HTR-8/SVneo (cell line): ENCODE results near the gene NPNT.

Experiments used
- DNase-seq: peaks from one replicate; pipeline ENCODE4 v3.0.0; 2011; ENCODE audit warnings: low spot score, mixed read lengths; ENCODE audit not compliant: insufficient read length
- FAIRE-seq: peaks from 2 replicates; lab custom pipeline; 2011; peaks lifted over from hg19 to GRCh38; lab: Jason Lieb, UNC

Gene NPNT

GRCh38 chr4:105966051-105966450, 70.8 kb downstream of the NPNT start:
- DNase-seq (peak; percentile 34), FAIRE-seq (no peak)

- no peak for FAIRE-seq
These were observed 71.9 kb downstream of the NPNT start for GRCh38 chr4:105967058-105967658.

DNA sequence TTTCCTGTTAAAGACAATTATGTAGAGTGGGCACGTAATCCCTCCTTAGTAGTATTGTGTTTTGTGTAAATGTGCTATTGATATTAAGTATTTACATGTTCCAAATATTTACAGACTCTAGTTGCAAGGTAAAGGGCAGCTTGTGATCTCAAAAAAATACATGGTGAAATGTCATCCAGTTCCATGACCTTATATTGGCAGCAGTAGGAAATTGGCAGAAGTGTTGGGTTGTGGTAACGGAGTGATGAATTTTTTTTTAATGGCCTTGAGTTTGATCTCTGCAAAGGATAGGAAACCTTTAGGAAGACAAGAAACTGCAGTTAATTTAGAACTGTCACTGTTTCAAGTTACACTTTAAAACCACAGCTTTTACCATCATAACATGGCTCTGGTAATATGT, 74.3 kb downstream of the NPNT start:
- DNase-seq (no peak), FAIRE-seq (no peak)

More at GRCh38 chr4:105967058-105967658, 71.9 kb downstream of the NPNT start:
- DNase-seq: no peak

GRCh38 chr4:105970371-105970770, 75.1 kb downstream of the NPNT start:
- no peak for DNase-seq
- FAIRE-seq: no peak

DNA sequence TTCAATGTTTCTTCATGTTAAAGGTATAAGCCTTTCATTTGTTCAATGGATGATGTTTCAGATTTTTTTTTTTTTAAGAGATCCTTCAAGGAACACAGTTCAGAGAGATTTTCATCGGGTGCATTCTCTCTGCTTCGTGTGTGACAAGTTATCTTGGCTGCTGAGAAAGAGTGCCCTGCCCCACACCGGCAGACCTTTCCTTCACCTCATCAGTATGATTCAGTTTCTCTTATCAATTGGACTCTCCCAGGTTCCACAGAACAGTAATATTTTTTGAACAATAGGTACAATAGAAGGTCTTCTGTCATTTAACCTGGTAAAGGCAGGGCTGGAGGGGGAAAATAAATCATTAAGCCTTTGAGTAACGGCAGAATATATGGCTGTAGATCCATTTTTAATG, 75.8 kb downstream of the NPNT start:
- no peak for FAIRE-seq
- no peak for DNase-seq

- no peak for DNase-seq
- FAIRE-seq: no peak
These were observed 77.8 kb downstream of the NPNT start for GRCh38 chr4:105972946-105973621.

DNA sequence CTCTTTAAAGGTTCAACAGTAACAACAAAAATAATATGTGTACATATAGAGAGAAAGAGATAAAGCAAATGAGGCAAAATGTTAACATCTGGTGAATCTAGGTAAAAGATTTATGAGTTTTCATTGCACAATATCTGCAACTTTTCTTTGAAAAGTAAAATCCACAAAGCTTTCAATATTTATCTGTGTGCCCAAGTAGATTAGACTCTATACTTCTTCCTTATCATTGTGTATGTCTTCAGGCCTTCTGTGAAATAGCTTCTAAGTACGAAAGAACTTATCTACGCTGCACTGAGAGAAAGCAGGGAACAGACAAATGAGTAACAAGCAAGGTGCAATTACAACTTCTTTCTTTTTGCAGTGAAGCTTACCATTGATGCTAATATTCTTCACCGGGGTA, 81.6 kb downstream of the NPNT start:
- no peak for FAIRE-seq

DNA sequence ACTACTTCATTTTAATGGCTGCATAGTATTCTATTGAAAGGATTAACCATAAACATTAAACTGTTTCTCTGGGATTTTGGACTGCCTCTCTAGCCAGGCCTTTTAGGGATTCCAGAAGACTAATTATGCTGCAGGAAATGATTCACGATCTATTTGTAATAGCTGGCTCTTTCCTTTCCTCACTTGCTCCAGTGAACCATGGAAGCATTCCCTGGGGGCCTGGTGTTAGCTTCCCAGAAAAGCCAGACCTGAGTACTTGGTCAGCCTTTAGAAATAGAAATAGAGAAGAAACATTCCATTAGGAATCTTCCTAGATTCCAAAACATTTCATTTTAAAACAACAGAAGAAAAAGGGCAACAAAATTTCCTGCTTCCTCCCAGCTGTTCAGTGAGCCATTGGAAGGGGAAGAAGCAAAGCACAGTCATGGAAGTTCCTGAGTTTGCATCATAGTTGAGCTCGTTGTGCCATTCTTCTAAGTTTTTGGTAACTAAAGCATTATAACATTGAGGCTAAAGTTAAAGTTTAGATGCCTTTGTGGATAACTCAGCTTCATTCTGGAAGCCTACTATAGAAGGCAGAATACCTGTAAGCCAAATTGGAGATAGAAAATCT, 83.5 kb downstream of the NPNT start:
- DNase-seq (no peak), FAIRE-seq (no peak)

More for the DNA sequence above, 81.6 kb downstream of the NPNT start:
- no peak for DNase-seq

DNA sequence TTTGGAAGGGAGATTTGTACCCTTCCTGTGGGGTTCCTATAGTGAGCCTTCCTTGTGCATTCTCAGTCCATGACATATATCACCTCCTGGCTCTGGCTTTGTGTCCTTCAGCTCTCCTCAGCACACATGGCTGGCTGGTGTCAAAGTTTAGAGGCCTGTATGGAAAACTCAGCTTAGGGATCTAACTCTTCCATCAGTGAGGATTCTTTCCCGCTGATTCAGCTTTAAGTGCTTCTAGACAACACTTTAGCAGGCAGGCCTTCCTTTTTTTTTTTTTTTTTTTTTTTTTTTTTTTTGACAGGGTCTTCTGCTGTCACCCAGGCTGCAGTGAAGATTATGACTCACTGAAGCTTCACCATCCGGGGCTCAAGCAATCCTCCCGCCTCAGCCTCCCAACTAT, 84.2 kb downstream of the NPNT start:
- DNase-seq: no peak
- FAIRE-seq: no peak

DNA sequence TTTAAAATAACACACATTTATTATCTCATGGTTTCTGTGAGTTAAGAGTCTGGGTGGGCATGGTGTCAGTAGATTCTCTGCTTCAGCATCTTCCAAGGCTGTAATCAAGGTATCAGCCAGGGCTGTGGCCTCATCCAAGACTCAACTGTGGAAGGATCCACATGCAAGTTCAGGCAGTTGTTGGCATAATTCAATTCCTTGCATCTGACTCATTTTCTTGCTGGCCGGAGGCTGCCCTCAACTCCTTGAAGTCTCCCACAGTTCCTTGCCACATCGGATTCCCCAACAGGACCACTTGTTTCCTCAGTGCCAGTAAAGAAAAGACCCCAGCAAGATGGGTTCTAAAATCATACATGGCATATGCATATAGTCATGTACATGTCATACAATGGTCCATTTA, 93.4 kb downstream of the NPNT start:
- DNase-seq: no peak
- FAIRE-seq: no peak

DNA sequence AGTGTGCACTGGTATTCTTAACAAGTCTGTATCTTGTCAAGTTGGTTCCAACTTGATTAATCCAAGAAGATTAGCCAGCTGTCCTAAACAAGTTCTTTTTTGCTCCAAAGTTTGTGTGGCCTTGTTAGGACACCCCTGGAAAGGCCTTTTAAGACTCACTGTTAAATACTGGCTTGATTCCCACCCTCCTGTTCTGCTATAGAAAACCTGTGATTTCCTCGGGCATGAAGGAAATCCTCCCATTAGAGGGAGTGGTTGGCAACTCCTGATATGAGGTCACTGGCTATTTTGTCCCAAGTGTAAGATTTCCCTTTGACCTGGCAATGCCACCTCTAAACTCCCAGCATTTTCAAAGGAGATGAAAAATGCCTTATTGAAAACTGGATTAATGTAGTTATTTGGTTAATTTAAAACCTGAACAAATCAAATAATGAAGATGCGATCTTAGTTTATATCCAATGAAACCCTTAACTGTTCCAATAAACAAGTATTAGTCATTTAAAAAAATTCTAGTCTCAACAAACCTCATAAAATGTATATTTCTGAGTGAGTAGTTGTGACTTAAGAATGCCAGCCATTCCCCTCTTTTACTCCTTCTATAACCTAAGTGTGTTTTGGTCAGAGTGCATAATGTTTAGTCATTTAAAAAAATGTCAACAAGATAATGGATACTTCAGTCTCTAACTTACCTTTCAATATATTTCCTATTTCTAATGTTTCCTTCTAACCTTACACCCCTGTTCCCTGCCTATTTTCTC, 94.4 kb downstream of the NPNT start:
- FAIRE-seq: no peak
- DNase-seq: no peak

DNA sequence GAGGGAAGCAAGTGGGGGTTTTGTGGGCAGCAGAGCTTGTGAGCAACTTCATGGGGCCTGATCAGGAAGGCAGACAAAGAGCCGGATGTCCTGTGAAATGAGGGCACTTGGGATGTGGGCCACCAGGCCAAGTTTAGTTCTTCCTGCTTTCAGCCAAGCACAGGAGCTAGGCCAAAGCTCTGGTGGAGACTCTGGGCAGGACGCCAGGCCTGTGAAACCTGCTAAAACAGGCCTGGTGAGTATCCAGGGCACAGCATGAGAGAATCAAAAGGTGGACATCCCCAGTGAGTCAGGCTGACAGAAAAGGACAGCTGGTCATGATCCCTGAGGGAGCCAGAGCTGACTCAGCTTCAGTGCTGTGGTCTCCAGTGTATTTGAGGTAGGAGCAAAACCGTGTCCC, 95.7 kb downstream of the NPNT start:
- FAIRE-seq (no peak), DNase-seq (no peak)

DNA sequence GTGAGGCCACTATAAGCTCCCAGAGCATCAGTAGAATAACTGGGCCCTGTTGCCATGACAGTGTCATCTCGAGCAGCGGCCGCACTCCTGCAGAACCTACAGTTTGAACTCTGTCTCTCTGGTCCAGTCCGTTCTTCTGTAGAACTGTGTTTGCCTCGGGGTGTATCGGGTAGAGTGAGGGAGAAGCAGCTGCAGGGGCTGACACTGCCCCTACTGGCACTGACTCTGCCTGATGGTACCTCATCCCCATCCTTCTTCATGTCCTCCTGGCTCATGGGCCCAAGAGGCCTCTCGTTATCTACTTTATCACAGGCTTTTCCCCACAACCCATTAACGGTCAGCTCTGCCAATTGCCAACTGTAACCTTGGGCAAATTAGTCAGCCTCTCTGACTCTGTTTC, 96.5 kb downstream of the NPNT start:
- FAIRE-seq: no peak
- DNase-seq: no peak

DNA sequence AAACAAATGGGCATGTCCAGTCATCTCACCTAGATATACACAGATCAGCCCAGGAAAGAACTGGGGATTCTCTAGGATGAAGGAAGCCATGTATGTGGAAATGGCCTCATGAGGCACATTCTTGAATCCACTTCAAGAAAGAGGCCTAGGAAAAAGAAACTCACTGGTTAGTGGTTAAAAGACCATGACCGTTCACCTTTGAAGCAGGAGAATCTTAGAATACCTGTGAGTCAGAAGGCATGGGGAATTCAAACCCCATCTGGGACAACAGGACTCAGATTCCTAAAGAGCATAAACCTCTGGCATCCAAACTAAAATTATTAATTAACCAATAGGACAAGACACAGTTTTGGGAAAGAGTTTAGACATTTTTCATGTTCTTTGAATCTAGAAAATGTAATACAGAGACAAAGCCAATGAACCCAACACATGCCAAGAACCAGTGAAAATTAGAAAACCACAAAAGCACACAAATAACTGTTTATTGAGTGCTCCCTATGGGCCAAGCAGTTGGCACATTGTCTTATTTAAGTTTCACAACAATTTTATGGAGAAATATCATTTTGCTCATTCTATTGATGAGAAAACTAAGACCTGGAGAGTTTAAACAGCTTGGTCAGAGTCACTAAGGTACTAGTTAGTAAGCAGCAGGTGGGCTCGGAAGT, 97.5 kb downstream of the NPNT start:
- FAIRE-seq (no peak), DNase-seq (no peak)

GRCh38 chr4:105994061-105994460, 98.8 kb downstream of the NPNT start:
- DNase-seq: no peak
- FAIRE-seq: no peak

- DNase-seq: no peak
- FAIRE-seq: no peak
These were observed 99.7 kb downstream of the NPNT start for GRCh38 chr4:105994841-105995501.

DNA sequence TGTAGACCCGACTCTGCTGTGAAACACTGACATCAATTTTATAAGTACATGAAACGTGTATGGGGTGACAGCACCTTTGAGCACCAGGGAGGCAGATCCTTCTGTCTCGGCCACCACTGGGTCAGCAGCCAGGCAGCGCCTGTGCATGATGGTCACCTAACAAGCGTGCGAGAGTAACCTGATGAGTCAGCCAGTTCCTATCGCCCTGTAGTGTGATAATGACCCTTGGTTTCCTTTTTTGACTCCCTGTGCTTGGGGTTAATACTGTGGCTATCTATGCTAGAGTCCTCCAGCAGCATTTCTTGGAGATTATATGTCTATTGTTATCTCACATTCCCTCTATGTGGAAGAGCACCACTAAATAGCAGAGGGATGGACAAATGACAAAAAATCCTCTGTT, 101.6 kb downstream of the NPNT start:
- FAIRE-seq (no peak), DNase-seq (no peak)

GRCh38 chr4:105998171-105999063, 103.1 kb downstream of the NPNT start:
- no peak for DNase-seq
- FAIRE-seq: no peak

- DNase-seq: no peak
- FAIRE-seq: no peak
These were observed 107.7 kb downstream of the NPNT start for GRCh38 chr4:106002994-106003393.
